Measurements from ENCODE around the gene CTSZ.

Gene CTSZ

DNA sequence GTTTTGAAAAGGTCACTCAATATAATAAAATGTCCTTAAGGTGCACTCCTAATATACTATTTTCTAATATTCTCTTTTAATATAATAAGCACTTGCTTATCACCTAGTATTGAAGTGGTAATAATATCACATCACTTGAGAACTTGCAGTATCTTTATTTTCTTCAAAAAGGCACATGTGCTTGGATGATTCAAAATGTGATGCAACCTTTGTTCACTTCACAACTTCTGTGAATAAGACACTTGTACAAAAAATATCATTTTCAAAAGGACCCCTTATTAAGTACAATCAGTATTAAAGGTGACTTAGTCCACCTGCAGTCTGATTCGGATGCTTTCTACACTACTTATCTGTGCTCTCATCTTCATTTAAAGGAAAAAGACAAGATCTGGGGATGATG lies 32.2 kb upstream of the CTSZ start:
- TF ChIP-seq ZFX (IDR thresholded peaks at IDR 0.05) = no peak
- TF ChIP-seq, protein P1, sequence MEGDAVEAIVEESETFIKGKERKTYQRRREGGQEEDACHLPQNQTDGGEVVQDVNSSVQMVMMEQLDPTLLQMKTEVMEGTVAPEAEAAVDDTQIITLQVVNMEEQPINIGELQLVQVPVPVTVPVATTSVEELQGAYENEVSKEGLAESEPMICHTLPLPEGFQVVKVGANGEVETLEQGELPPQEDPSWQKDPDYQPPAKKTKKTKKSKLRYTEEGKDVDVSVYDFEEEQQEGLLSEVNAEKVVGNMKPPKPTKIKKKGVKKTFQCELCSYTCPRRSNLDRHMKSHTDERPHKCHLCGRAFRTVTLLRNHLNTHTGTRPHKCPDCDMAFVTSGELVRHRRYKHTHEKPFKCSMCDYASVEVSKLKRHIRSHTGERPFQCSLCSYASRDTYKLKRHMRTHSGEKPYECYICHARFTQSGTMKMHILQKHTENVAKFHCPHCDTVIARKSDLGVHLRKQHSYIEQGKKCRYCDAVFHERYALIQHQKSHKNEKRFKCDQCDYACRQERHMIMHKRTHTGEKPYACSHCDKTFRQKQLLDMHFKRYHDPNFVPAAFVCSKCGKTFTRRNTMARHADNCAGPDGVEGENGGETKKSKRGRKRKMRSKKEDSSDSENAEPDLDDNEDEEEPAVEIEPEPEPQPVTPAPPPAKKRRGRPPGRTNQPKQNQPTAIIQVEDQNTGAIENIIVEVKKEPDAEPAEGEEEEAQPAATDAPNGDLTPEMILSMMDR (conservative IDR thresholded peaks at IDR 0.05) = no peak
- no peak overlapping the region for H3K27ac ChIP-seq

DNA sequence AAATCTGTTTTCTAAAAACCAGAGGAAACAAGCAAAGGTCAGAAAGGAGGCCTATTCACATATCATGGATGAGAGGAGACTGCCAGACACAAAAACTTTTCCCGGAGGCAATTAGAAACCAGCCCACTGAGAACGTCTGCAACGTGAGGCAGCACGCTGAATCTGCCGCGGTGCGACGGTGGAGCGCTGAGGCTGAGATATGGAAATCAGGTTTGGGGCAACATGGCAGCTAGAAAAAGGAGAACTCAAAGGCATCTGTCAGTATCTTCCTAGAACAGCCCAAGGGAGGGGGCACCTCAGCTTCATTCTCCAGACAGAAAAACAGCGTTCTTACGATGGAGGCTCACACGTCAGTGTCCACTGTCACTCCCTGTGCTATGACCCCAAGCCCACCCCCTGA lies 30.3 kb upstream of the CTSZ start:
- no peak for TF ChIP-seq ZFX (IDR thresholded peaks at IDR 0.05)
- TF ChIP-seq, protein P1 (conservative IDR thresholded peaks at IDR 0.05) = no peak
- H3K27ac ChIP-seq = no peak overlapping the region

DNA sequence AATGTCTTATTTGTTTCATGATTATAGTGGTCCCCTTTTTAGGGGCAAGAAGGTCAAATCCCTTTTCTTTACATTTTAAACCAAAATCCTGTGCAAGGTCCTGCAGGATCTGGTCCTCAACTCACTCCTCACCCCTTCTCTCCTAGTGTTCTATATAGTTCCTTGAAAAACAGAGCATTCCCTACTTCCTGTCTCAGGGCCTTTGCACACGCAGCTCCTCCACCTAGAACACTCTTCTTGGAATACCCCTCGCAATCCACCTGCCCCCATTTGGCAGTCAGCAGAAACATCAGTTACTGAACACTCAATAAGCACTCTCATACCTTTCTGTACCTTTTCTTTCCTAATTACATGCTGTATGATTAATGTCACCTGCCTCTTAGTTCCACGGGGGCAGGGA lies 28.3 kb upstream of the CTSZ start:
- TF ChIP-seq, protein P1 (conservative IDR thresholded peaks at IDR 0.05) = no peak
- no peak for TF ChIP-seq ZFX (IDR thresholded peaks at IDR 0.05)
- no peak overlapping the region for H3K27ac ChIP-seq

DNA sequence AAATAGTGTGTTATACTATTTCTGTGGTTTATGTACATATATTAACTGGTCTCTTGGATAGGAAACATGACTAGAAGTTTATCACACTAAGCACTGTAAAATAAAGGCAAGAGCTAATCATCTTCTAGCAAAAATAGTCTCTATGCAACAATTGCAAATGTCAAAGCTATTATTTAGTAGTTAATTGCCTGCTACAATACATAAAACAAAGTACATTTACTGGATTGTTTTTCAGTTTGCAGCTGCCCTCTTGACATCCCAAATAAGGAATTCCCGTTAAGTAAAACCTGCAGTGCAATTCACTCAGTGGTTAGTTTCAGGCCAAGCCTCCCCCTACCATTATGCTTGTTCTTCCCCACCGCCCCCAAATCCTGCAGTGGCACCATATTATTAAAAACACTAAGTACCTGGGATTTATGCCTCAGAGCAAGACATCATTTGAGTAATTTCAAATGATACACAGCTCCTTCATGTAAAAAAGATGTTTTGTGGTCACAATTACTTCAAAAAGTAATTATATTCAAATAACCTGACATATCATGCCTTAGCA lies 26.6 kb upstream of the CTSZ start:
- no peak overlapping the region for H3K27ac ChIP-seq
- TF ChIP-seq, protein P1 (conservative IDR thresholded peaks at IDR 0.05) = no peak
- no peak for TF ChIP-seq ZFX (IDR thresholded peaks at IDR 0.05)

DNA sequence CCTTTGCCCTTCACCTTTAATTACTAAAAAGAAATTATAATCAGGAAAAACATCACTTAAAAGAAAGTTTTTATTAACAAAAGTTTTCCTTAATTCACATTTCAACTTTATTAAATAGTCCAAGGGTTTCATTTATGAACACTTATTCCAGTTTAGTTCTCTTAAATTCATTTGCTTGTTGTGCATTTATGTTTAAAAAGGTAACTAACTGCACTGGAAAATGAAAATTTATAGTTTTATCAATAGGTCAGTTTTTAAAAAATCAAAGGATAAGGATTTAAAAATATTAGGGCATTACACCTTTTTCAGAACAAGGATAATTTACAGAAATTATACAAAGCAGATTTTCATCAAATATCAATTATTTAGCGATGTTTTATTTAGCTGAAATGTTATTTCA lies 26.0 kb upstream of the CTSZ start:
- peak overlapping the region; percentile 99 for H3K27ac ChIP-seq
- TF ChIP-seq, protein P1 (conservative IDR thresholded peaks at IDR 0.05) = no peak; the same call in 1 of the 2 replicates
- TF ChIP-seq ZFX (IDR thresholded peaks at IDR 0.05) = no peak

DNA sequence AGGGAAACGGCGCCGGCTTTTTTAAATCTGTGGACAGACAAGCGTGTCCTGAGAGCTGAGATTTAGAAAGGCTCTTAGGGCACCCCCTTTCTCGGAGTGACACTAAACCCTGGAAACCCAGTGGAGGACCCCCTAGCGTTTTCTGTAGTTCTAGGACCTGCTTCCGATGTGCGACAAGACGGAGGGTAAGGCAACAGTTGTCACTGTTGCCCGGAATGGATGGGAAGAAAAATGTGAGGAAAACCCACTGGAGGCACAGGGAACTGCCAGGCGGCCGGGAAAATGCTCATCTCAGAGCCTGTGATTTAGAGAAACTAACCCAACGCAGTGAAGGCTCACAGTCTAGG lies 25.6 kb upstream of the CTSZ start:
- TF ChIP-seq, protein P1 (conservative IDR thresholded peaks at IDR 0.05) = no peak; the same call in 1 of the 2 replicates
- TF ChIP-seq ZFX (IDR thresholded peaks at IDR 0.05) = no peak
- H3K27ac ChIP-seq = peak overlapping the region; percentile 99

DNA sequence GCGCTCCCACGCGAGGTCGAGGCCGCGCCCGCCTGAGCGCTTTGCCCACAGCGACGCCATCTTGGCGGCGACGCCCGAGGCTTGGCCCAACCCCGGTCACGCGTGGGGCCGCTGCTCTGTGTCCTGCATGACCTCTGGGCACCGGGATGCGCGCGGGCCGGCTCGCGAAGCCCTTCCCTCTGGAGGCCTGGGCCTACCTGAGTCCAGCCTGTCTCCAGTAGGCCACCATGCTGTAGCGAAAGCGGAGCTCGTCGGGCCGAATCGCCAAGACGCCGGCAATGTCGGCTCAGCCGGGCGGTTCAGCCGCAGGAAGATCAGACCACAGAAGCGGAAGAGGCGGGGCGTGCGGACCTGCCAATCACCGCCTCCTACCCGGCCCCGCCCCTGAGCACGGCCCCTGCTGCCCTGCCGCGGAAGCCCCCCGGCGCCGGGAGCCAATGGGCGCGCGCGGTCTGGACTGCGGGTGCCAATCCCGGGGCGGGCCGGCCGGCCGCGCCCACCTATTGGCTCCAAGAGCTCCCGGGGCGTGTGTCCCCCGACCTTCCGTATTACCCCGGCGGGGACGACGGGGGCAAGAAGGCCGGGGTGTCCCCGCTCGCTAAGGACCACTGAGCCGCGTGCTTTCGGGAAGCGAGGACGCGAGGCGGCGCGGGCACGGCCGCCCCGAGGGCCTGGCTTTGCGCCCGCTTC lies 25.1 kb upstream of the CTSZ start, which contains the start of gene ATP5F1E:
ATP5F1E (minus strand) TSS at position 313 of the 690 bp plus-strand sequence; CDS start at position 229, 84 bp downstream.
- H3K27ac ChIP-seq = peak within 1 kb of the TSS; percentile 99
- peak; percentile 48; the same call in 1 of the 2 replicates for TF ChIP-seq ZFX (IDR thresholded peaks at IDR 0.05)
- TF ChIP-seq, protein P1 (conservative IDR thresholded peaks at IDR 0.05) = no peak

Measured in C4-2B (cell line).